ENCODE results near the gene PPP1R18. TPM values are rescaled to one million over a fixed set of nuclear protein-coding genes. Genes with fewer than 3 reads are reported as not detected.

PPP1R18 gene
- total and polyA plus RNA-seq, 9 of the 15 experiments (the other 6 are each of a cell fraction or from before 2014, with no cell fraction given), result 12.0 to 99.2 (median 42.6) TPM

GRCh38 chr6:30719791-30720737, 33.6 kb upstream of the PPP1R18 start, which contains the start of gene TUBB (continued):
- TF ChIP-seq VEZF1 (CRISPR knock-in tag; IDR thresholded peaks at IDR 0.05), result peak; percentile 95
- peak; percentile 99 for TF ChIP-seq ZNF316 (IDR thresholded peaks at IDR 0.05)
- peak; percentile 55 for TF ChIP-seq SP2 (IDR thresholded peaks at IDR 0.05; ENCODE audit: extremely low read depth, low read depth, low read length, poor library complexity, severe bottlenecking)
- TF ChIP-seq ZNF586 (CRISPR knock-in tag; conservative IDR thresholded peaks at IDR 0.05), result no peak
- no peak for TF ChIP-seq ELF4 (CRISPR knock-in tag; IDR thresholded peaks at IDR 0.05)
- peak; percentile 84 for TF ChIP-seq SP1 (CRISPR knock-in tag; IDR thresholded peaks at IDR 0.05)
- TF ChIP-seq ARID3A (IDR thresholded peaks at IDR 0.05; ENCODE audit: borderline replicate concordance, low read depth, low read length), result 0 out of 2 replicates have a peak, but pooled peaks have one; percentile 27
- TF ChIP-seq, protein P1, sequence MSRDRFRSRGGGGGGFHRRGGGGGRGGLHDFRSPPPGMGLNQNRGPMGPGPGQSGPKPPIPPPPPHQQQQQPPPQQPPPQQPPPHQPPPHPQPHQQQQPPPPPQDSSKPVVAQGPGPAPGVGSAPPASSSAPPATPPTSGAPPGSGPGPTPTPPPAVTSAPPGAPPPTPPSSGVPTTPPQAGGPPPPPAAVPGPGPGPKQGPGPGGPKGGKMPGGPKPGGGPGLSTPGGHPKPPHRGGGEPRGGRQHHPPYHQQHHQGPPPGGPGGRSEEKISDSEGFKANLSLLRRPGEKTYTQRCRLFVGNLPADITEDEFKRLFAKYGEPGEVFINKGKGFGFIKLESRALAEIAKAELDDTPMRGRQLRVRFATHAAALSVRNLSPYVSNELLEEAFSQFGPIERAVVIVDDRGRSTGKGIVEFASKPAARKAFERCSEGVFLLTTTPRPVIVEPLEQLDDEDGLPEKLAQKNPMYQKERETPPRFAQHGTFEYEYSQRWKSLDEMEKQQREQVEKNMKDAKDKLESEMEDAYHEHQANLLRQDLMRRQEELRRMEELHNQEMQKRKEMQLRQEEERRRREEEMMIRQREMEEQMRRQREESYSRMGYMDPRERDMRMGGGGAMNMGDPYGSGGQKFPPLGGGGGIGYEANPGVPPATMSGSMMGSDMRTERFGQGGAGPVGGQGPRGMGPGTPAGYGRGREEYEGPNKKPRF (IDR thresholded peaks at IDR 0.05; ENCODE audit: low read depth, low read length), result no peak
- TF ChIP-seq, protein P2, sequence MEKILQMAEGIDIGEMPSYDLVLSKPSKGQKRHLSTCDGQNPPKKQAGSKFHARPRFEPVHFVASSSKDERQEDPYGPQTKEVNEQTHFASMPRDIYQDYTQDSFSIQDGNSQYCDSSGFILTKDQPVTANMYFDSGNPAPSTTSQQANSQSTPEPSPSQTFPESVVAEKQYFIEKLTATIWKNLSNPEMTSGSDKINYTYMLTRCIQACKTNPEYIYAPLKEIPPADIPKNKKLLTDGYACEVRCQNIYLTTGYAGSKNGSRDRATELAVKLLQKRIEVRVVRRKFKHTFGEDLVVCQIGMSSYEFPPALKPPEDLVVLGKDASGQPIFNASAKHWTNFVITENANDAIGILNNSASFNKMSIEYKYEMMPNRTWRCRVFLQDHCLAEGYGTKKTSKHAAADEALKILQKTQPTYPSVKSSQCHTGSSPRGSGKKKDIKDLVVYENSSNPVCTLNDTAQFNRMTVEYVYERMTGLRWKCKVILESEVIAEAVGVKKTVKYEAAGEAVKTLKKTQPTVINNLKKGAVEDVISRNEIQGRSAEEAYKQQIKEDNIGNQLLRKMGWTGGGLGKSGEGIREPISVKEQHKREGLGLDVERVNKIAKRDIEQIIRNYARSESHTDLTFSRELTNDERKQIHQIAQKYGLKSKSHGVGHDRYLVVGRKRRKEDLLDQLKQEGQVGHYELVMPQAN (IDR thresholded peaks at IDR 0.05; ENCODE audit: borderline replicate concordance), result peak; percentile 28; the same call in 1 of the 2 replicates
- peak; percentile 77; the same call in 1 of the 2 replicates for TF ChIP-seq TARDBP (IDR thresholded peaks at IDR 0.05)
- peak; percentile 89 for TF ChIP-seq POLR2G (IDR thresholded peaks at IDR 0.05; ENCODE audit: low read depth, low read length)
- peak; percentile 83 for TF ChIP-seq TEAD4 (IDR thresholded peaks at IDR 0.05; ENCODE audit: low read length)
- TF ChIP-seq TEAD4 (CRISPR knock-in tag; IDR thresholded peaks at IDR 0.05; ENCODE audit: borderline replicate concordance), result no peak
- peak in 1 of 2 experiments; percentile 75; a peak in 1 of 4 replicates for TF ChIP-seq KDM4B (IDR thresholded peaks at IDR 0.05; ENCODE audit: borderline replicate concordance in 2 of 2, low read depth in 1 of 2)
- 0 out of 2 replicates have a peak, but pooled peaks have one; percentile 9 for TF ChIP-seq TAL1 (IDR thresholded peaks at IDR 0.05)
- TF ChIP-seq TEAD2 (tag; IDR thresholded peaks at IDR 0.05), result peak; percentile 81
- peak; percentile 61; the same call in 1 of the 2 replicates for TF ChIP-seq HDAC2 (IDR thresholded peaks at IDR 0.05)
